ENCODE results near the gene SLC19A2. TPM values are rescaled to one million over a fixed set of nuclear protein-coding genes. Genes with fewer than 3 reads are reported as not detected.

The SLC19A2 gene
- total and polyA plus RNA-seq, 2 donors (not counting 1 experiment from before 2014, with no cell fraction given), result 5.2 to 8.9 TPM

- no peak for TF ChIP-seq EZH2 (IDR thresholded peaks at IDR 0.05; ENCODE audit: low read length, missing control alignments)
- TF ChIP-seq CTCF (conservative IDR thresholded peaks at IDR 0.05 in 1 of 2, IDR thresholded peaks at IDR 0.05 in 1 of 2; ENCODE audit: low read depth in 1 of 2, low read length in 2 of 2), result no peak
- no peak for DNase-seq (ENCODE audit: low read depth in 2 of 2)
- no peak overlapping the region for H3K9ac ChIP-seq (ENCODE audit: insufficient read depth, low read length)
Measured at GRCh38 chr1:169457443-169457842, 28.3 kb downstream of the SLC19A2 start.

GRCh38 chr1:169456029-169456428 lies 29.7 kb downstream of the SLC19A2 start:
- TF ChIP-seq EZH2 (IDR thresholded peaks at IDR 0.05; ENCODE audit: low read length, missing control alignments), result no peak

More at GRCh38 chr1:169457443-169457842, 28.3 kb downstream of the SLC19A2 start:
- no peak overlapping the region for H2AFZ ChIP-seq (ENCODE audit: low read length)
- H3K4me3 ChIP-seq (replicated peaks in 1 of 4; ENCODE audit: control extremely low read depth in 1 of 4, insufficient read depth in 1 of 4, low read depth in 3 of 4, low read length in 4 of 4), result no peak overlapping the region
- no peak overlapping the region for H3K4me2 ChIP-seq (ENCODE audit: extremely low read depth, insufficient read depth, low read length)
- H3K4me1 ChIP-seq (ENCODE audit: control insufficient read depth, extremely low read depth, insufficient read depth, low read length), result peaks cover 4% of the 10 kb centered on the region
- H3K27ac ChIP-seq (ENCODE audit: insufficient read depth, low read length), result no peak overlapping the region
- no peaks in the 10 kb centered on the region for H4K20me1 ChIP-seq (ENCODE audit: control insufficient read depth, extremely low read depth, insufficient read depth, low read length)
- no peaks in the 10 kb centered on the region for H3K79me2 ChIP-seq (ENCODE audit: control insufficient read depth, insufficient read depth, low read length)
- H3K36me3 ChIP-seq (ENCODE audit: control insufficient read depth, insufficient read depth, low read length), result no peaks in the 10 kb centered on the region
- H3K27me3 ChIP-seq (ENCODE audit: control insufficient read depth, insufficient read depth, low read length), result no peaks in the 10 kb centered on the region
- no peaks in the 10 kb centered on the region for H3K9me3 ChIP-seq (ENCODE audit: control insufficient read depth, insufficient read depth, low read depth, low read length)

GRCh38 chr1:169452921-169453320 lies 32.8 kb downstream of the SLC19A2 start:
- Histone ChIP-seq H3K4me2 (ENCODE audit: extremely low read depth, insufficient read depth, low read length) (no peak overlapping the region), H3K9ac (ENCODE audit: insufficient read depth, low read length) (no peak overlapping the region), H4K20me1 (ENCODE audit: control insufficient read depth, extremely low read depth, insufficient read depth, low read length) (no peaks in the 10 kb centered on the region), H3K4me1 (ENCODE audit: control insufficient read depth, extremely low read depth, insufficient read depth, low read length) (no peaks in the 10 kb centered on the region), H3K36me3 (ENCODE audit: control insufficient read depth, insufficient read depth, low read length) (no peaks in the 10 kb centered on the region), H3K4me3 (replicated peaks in 1 of 4; ENCODE audit: control extremely low read depth in 1 of 4, insufficient read depth in 1 of 4, low read depth in 3 of 4, low read length in 4 of 4) (no peak overlapping the region), H2AFZ (ENCODE audit: low read length) (no peak overlapping the region), H3K9me3 (ENCODE audit: control insufficient read depth, insufficient read depth, low read depth, low read length) (no peaks in the 10 kb centered on the region), H3K79me2 (ENCODE audit: control insufficient read depth, insufficient read depth, low read length) (no peaks in the 10 kb centered on the region), H3K27me3 (ENCODE audit: control insufficient read depth, insufficient read depth, low read length) (no peaks in the 10 kb centered on the region), H3K27ac (ENCODE audit: insufficient read depth, low read length) (no peak overlapping the region)
- TF ChIP-seq EZH2 (IDR thresholded peaks at IDR 0.05; ENCODE audit: low read length, missing control alignments) (no peak), CTCF (conservative IDR thresholded peaks at IDR 0.05 in 1 of 2, IDR thresholded peaks at IDR 0.05 in 1 of 2; ENCODE audit: low read depth in 1 of 2, low read length in 2 of 2) (no peak)
- no peak for DNase-seq (ENCODE audit: low read depth in 2 of 2)

More at GRCh38 chr1:169456029-169456428, 29.7 kb downstream of the SLC19A2 start:
- Histone ChIP-seq H3K79me2 (ENCODE audit: control insufficient read depth, insufficient read depth, low read length) (no peaks in the 10 kb centered on the region), H3K4me2 (ENCODE audit: extremely low read depth, insufficient read depth, low read length) (no peak overlapping the region), H3K9me3 (ENCODE audit: control insufficient read depth, insufficient read depth, low read depth, low read length) (no peaks in the 10 kb centered on the region), H3K9ac (ENCODE audit: insufficient read depth, low read length) (no peak overlapping the region), H3K27me3 (ENCODE audit: control insufficient read depth, insufficient read depth, low read length) (no peaks in the 10 kb centered on the region), H3K27ac (ENCODE audit: insufficient read depth, low read length) (no peak overlapping the region), H3K4me1 (ENCODE audit: control insufficient read depth, extremely low read depth, insufficient read depth, low read length) (peaks cover 4% of the 10 kb centered on the region), H3K4me3 (replicated peaks in 1 of 4; ENCODE audit: control extremely low read depth in 1 of 4, insufficient read depth in 1 of 4, low read depth in 3 of 4, low read length in 4 of 4) (no peak overlapping the region), H2AFZ (ENCODE audit: low read length) (no peak overlapping the region), H3K36me3 (ENCODE audit: control insufficient read depth, insufficient read depth, low read length) (no peaks in the 10 kb centered on the region), H4K20me1 (ENCODE audit: control insufficient read depth, extremely low read depth, insufficient read depth, low read length) (no peaks in the 10 kb centered on the region)
- no peak for DNase-seq (ENCODE audit: low read depth in 2 of 2)
